Cortex of kidney (tissue), 1 donor: ENCODE results near the gene TTC24.

Experiments used
- DNase-seq: peaks from one replicate; lab custom pipeline; 2025; lab: John Stamatoyannopoulos, UW

The TTC24 gene

DNA sequence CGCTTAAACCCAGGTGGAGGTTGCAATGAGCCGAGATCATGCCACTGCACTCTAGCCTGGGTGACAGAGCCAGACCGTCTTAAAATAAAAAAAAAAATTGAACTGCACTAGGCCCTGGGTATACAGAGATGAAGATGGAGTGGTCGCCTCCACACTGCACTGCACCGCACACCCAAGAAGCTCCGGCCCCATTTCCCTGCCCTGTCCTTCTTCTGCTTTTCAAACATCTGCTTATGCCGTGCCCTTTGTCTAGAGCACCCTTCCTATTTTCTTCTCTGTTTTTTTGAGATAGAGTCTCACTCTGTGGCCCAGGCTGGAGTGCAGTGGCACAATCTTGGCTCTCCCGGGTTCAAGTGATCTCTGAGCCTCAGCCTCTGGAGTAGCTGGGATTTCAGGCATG, 24.6 kb upstream of the TTC24 start:
- DNase-seq: no peak

DNA sequence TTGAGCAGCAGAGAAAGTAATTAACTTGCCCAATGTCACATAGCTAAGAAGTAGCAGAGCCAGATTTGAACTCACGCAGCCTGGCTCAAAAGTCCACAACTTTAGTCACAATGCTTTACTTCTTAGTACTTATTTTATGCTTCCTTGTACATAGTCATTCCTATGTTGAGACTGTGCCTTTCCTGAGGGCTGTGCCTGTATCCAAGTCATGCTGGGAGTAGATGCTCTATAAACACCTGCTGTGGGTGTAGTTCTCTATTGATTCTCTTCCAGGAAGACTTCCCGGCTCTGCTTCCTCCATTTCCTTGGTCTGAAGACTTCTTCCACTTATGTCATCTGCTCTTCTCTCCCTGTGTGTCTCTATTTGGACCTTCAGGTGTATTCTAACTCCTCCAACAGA, 23.8 kb upstream of the TTC24 start:
- DNase-seq: no peak

DNA sequence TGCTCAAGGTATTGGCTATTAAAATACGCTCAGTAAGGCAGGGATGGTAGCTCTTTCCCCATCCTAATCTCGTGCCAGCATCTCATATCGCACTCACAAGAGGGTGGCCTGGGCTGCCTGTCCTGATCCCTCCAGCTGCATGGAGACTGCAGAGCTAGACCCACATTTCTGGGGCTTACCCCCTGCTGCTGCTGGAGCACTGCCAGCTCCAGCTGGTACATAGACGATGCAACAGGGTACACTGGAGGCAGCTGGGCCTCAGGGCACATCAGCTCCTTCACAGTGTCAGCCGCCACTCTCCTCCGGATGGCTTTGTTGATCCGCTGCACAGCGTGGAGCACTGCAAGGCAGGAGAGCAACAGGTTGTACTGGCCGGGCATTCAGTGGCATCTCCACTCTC, 23.2 kb upstream of the TTC24 start:
- DNase-seq: no peak

DNA sequence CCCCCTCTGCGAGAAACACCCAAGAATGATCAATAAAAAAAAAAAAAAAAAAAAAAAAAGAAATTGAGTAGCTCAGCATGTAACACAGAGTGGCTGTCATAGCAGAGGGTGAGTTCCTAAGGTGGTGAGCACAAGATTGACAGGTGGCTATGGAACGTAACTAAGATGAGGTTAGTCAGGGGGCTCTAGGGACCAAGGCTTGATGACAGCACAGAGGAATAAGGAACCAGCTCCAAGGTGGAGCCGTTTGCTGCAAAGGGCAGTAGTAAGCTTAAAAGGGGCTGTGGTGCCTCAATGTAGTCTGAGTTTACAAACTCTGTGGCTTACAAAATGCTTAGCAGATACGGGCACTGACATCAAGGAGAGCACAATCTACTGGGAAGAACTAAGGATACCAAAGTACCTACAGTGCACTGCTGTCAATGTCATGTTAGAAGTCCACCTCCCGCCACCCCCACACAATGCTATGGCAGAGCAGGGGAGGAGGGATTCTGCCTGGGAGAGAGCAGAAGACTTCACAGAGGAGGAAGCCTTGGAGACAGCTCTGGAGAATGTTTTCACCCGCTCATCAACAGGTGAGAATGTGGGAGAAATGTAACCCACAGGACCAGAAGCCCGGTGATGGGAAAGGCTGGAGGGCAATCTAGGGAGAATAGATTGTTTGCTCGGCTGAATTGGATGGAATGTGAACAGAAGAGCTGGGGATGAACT, 20.3 kb upstream of the TTC24 start:
- DNase-seq: no peak

DNA sequence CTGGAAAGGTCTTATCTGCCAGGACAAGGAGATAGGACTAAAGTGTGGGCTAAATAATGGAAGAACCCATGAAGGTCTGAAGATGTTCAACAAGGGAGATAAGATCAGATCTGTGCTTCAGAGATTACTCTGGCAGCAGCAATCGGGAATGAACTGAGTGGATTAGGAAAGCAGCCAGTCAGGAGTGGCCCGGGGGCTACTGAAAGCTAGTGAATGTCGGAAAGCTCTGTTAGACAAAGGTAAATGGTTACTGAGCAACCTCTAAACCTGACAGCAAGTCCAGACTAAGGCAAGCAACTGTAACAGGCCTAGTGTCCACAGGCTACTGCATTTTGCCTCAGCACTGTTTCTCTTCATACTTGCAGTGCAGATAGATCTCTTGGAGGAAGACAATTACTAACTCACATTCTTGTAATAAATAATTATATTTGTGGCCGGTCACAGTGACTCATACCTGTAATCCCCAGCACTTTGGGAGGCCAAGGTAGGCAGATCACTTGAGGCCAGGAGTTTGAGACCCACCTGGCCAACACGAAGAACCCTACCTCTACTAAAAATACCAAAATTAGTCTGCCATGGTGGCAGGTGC, 19.6 kb upstream of the TTC24 start:
- no peak for DNase-seq

DNA sequence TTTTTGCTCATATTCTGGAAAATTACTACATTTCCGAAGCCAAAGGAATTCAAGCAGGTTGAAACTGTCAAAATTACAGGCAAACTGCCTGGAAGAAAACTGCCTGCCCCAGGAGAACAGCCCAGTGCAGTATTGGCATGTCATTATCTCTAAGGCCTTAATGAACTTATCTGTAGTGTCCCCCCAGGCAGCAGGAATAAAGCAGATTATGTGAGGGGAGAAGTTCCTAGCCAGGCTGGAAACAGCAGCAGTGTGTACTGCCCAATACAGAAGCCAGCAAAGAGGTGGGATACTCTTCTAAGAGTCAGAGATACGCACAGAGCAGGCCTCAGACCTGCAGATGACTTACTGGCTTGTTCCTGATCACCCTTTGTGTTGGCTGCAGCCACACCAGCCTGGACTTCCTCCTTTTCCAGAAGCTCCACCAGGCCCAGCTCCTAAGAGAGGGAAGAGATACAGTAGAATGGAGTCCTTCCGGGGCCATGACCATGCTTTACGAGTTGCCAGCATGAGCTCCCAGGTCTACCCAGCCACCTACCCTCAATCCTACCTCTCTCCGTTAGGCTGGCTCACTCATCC, 18.8 kb upstream of the TTC24 start:
- no peak for DNase-seq

DNA sequence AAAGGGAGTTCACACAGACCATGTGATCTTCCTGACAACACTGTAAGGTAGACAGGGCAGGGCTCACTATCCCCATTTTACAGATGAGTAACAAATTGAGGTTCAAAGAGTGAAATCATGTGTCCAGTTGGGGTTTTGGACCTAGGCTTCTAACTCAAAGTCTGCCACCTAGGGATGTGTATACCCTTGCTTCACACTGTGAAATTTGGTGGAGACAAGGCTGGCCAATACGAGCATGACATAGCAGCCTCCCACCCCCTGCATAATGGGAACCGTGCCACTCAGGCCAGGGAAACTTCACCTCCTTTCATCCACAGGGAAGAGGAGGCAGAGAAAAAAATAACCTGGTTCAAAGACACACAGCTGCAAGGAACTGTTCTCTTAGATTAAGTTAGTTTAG, 14.0 kb upstream of the TTC24 start:
- DNase-seq: no peak

DNA sequence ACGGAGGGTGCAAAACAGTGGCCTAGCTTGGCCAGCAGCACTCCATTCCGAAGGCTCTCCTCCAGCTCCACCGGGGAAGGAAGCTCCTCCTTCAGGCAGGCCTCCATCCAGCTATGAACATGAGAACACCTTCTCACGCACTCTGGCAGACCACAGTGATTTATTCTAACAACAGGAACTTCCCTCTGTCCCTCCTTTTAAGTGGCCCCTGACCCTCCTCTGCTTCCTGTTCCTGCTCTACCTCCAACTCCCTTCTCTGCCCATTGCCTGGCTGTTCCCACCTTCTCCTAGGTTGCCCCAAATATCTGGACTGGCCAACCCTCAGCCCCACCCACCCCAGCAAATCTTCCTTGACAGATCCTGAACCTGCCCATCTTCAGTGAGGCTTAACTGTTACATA, 13.1 kb upstream of the TTC24 start:
- DNase-seq: no peak

DNA sequence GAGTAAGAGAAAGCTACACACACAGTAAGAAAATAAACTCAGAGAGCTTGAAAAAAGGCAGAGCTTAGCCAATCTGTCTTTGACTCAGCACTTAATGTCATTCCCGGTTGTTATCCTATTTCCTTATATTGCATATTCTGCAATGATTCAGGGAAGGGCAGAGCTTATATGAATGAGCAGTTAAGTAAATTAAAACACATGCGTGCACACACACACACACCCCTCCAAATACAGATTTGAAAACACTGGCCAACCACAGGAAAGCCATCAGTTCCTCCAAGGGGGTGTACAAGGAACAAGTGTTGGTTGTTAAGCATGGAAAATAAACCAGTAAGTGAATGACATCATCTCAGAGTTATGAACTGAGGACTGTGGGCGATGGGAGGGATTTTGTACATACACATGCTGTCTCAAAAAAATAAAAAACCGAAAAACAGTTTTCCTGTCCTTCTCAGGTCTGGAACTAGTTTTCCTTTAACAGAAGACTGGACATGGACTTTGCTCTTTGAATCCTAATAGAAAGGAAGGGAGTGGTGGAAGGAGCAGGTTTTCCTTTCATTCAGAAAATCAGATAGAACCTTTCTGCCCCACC, 8.2 kb upstream of the TTC24 start:
- no peak for DNase-seq

DNA sequence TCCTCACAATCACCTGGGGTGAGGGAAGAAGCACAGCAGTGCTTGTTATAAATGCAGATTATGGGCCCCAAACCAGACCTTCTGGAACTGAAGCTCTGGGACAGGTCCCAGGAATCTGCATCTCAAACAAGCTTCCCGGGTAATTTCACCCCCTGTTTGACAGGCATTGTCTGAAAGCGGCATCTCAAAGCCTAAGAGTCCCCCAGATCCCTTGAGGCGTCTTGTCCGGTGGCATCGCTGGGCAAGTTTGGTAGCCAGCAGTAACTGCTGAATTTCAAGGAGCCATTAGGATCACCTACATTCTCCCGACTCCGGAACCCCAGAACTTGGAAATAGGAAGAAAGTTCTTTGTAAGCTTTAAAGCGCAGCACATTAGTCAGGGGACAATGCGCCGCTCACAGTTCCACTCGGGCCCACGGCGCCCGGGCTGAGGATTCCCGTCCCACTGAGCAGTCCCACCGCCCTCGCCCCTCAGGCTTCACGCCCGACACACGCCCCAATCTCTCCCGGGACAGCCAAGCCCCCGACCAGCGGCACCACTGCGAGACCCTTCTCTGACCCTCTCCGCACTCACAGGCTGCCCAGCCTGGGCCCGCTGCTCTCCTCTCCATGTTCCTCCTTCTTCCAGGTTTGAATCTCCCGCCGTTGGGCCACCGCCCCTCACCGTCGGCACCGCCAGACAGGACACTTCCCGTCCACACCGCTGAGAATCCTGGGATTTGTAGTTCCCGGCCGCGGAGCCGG, 7.4 kb upstream of the TTC24 start, which contains the start of gene IQGAP3:
TSS of gene IQGAP3 (minus strand) at position 647 of the 744 bp plus-strand sequence. CDS start at position 611, 36 bp downstream.
- no peak for DNase-seq

DNA sequence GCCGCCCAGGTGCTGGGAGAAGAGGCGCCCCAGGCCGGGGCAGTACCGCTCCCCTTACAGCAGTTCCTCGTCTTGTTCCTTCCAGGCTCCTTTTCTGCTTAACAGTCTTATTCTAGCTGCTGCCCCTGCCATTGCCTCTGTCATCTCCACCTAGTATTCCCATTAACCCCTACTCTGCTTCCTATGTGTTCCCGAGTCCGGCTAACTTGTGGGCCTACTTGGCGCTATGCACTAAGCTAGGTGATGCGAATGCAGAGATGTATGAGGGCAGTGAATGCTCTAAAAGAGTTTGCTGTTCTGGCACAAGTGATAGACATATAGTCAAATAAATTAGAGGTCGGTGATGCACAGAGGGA, 6.9 kb upstream of the TTC24 start:
- DNase-seq: no peak

DNA sequence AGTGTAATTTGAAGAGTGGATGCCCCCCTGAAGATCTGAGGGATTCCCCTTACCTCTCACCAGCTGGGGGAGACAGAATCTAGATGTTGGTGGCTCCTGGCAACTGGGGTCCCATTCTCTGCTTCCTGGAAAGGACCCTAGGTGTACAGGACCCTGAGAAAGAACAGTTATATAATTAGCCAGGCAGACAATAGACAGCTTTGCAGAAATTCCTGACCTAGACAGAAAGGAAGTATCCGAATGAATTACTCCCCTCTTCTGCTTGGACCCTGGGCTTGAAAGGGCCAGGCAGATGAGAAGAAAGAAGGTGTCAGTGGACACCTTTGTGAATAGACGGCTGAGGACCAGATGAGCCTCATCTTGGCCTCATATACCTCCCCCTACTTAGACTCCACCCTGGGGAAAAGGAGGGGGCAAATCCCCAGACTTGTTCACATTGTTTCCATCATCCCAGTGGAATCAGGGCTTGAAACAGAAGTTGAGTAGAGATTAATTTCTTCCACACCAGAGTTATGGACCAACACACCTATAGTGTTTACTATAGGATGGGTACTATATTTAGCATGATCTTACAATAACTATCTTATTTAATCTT, 5.4 kb upstream of the TTC24 start:
- DNase-seq: no peak

DNA sequence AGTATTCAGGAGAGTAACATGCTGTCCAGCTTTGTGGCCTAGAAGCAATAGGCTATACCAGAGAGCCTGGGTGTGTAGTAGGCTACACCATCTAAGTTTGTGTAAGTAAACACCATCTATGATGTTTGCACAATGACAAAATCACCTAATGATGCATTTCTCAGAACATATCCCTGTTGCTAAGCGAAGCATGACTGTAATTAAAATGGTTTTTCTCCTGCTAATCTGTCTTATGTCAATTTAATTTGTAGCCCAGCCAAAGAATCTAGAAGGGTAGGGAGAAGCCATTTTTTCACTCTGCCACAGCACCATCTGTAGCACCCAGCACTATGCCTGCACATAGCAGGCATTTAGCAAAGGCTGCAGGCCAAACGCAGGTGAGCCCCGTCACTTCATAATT, 2.0 kb upstream of the TTC24 start:
- no peak for DNase-seq

DNA sequence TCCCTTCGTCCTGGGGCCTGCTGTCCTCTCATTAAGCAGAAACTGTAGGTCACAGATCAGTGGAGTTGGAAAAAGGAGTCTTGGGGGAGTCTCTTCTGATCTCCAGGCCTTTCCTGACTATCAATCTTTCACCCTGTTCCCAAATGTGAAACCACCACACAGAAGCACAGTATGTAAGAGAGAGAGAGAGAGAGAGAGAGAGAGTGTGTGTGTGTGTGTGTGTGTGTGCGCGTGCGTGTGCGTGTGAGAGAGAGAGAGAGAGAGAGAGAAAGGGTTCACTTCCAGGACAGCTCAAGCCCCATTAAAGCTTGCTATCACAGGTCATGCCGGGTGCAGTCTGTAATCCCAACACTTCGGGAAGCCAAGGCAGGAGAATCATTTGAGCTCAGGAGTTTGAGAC, 1.5 kb upstream of the TTC24 start:
- DNase-seq: no peak

DNA sequence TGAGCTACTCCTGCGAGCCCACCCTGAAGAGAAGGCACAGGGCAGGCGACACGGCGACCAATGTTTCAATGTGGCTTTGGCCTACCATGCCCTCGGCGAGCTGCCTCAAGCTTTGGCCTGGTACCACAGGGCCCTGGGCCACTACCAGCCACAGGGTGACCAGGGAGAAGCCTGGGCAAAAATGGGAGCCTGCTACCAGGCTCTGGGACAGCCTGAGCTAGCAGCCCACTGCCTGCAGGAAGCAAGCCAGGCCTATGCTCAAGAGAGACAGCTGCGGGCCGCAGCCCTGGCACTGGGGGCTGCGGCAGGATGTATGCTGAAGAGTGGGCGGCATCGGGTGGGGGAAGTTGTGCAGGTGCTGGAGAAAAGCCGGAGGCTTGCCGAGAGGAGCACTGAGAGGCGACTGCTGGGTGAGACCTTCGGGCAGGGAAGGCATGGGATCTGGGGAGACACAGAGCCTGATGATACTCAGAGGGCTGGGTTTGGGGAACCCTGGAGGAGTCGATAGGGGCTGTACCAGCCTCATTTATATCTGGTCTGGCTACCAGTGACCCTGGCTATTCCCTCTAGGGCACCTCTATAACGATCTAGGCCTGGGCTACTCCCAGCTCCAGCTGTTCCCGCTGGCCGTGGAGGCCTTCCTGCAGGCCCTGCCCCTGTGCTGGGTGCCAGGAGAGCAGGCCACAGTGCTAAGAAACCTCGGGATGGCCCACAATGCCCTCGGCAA, 2.3 kb downstream of the TTC24 start:
- DNase-seq: no peak

DNA sequence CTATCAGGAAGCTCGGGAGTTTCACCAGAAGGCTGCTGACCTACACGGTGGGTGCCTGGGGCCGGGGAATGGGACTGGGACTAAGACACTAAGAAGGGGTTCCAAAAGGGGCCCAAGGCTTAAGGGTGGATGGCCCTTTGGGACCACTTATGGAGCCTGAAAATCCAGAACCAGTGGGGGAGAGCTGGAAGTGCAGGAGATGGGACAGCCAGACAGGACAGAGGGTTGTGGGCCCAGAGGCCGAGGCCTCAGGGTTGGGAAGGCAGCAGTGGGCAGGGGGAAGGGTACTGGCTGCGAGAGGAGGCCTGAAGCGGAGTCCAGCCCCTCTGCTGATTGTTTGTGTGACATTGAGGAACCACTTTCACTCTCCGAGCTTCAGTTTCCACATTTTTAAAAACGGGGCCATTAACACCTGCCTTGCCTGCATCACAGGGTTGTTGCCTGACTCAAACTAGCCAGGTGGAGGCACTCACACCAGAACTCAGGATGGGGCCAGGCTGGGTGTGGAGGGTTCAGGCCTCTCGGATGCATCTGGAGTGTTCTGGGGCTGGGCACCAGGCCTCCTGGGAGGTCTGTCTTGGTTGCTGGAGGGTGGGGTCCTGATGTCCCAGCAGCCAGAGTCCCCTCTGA, 3.0 kb downstream of the TTC24 start:
- DNase-seq: no peak

DNA sequence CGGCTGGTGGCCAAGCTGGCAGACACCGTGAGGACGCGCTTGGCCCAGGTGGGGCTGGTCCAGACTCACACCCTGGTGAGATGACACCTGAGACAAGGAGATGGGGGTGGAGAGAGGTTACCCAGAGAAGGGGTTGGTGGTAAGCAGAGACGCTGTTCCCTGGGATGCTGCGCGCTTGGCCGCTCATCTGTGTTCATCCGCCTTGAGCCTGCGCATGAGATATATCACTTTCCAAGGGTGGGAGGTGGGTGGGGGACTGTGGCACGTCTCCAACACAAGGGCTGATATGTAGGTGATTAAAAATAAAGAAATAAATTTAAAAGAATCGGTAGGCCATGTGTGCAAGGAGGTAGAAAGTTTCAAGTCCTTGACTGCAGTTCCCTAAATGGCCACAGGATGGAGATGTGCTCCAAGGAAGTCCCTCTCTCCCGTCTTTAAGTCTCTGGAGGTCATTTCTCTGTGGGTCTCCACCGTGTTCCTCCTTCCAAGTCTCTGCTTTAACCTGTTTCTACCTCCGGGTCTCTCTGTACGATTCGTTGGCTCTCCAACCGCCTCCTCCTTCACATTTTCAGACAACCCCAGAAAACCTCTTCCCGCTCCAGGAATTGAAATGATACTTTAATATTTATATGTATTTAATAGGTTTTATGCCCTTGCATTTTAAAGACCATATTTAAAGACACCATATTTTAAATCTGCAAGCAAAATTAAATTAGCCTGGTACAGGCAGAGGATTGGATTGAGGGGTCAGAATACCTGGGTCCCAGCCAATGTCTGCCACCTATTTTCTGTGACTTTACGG, 4.5 kb downstream of the TTC24 start:
- DNase-seq: no peak

DNA sequence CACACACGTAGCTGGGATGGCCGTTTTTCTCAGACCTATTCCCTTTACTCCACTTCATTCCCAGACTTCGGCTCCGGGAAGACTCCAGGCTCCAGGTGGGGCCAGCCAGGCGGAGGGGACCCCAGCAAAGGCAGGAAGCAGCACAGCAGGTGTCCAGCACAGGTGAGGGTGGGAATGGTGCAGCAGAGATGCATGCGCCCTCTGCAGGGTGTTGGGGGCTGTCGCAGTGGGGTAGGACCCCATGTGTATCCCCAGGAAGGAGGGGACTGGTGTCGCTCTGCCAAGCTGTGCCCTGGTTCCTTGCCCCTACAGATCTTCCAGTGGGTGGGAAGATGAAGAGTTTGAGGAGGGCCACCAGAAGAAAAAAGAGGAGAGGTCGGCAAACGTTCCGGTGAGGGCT, 5.3 kb downstream of the TTC24 start:
- DNase-seq: no peak

DNA sequence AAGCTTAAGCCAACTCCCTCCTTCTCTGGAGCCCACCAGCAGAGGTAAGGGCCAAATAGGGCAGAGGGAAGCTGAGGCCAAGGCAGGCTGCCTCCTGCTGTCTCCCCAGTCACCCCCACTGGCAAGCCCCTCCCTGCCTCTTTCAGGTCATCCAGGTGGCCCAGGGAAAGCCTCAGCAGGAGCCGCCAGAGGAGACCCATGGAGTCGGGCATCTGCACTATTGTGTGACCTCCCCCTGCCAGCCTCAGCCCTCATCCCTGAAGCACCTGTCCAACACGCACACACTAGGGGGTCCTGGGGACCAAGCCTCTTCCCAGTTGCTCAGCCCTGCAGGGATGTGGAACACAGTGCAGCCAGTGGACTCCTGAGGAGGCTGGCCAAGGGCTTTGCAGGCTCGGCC, 6.8 kb downstream of the TTC24 start:
- no peak for DNase-seq

DNA sequence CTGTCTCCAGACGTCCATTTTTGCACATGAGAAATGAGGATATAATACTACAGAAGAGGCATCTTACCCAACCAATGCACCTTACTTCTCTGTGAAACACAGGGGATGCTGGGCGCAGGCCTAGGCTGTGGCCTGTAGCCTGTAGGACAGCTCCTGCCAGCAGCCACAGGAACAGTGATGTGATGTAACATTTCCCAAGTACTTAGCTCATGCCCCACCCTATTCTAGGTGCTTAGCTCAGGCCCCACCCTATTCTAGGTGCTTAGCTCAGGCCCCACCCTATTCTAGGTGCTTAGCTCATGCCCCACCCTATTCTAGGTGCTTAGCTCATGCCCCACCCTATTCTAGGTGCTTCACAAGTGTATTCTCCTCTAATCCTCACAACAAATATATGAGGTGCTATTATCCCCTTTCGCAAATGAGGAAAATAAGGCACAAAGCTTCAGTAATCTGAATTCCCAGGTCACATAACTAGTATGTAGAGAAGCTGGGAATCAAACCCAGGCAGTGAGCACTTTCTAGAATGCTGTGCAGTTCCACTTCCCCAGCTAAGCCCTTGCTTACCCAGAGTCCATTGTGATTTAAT, 7.5 kb downstream of the TTC24 start:
- DNase-seq: no peak
